Measurements from ENCODE around the gene RNF44. TPM values are rescaled to one million over a fixed set of nuclear protein-coding genes. Genes with fewer than 3 reads are reported as not detected.
"Not testable (repeated sequence)": the region's sequence is repeated elsewhere in the genome, so short reads cannot be mapped to it uniquely, and the experiment has no call there.

Gene RNF44
- total RNA-seq, 1 donor from 2014 or later, result 103 TPM

DNA sequence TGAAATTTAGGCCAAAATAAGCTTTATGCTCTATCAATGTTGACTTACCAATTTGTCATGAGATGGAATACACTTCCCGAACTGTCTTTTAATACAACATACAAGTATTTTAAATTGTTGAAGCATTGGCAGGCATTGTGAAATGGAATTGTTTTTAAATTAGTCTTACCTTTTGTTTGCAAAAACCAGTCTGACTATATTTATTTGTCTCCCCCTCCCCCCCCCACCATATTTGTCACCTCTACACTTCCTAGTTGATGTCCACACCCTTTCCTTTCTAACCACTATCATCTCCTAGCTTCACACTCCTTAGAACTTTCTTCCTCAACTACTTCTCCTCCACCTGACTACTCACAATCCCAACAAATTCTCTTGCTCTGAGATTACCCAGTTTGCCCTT, 48.1 kb downstream of the RNF44 start:
- H3K4me3 Mint-ChIP-seq (ENCODE audit: unreplicated experiment), result no peak overlapping the region
- H3K27ac Mint-ChIP-seq (ENCODE audit: unreplicated experiment), result no peak overlapping the region
- H3K4me1 Mint-ChIP-seq (ENCODE audit: unreplicated experiment), result no peaks in the 10 kb centered on the region
- TF ChIP-seq, protein P1, sequence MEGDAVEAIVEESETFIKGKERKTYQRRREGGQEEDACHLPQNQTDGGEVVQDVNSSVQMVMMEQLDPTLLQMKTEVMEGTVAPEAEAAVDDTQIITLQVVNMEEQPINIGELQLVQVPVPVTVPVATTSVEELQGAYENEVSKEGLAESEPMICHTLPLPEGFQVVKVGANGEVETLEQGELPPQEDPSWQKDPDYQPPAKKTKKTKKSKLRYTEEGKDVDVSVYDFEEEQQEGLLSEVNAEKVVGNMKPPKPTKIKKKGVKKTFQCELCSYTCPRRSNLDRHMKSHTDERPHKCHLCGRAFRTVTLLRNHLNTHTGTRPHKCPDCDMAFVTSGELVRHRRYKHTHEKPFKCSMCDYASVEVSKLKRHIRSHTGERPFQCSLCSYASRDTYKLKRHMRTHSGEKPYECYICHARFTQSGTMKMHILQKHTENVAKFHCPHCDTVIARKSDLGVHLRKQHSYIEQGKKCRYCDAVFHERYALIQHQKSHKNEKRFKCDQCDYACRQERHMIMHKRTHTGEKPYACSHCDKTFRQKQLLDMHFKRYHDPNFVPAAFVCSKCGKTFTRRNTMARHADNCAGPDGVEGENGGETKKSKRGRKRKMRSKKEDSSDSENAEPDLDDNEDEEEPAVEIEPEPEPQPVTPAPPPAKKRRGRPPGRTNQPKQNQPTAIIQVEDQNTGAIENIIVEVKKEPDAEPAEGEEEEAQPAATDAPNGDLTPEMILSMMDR (IDR thresholded peaks at IDR 0.05; ENCODE audit: unreplicated experiment), result no peak
- no peak for DNase-seq (ENCODE audit: low spot score)
- H3K27me3 Mint-ChIP-seq (ENCODE audit: unreplicated experiment), result no peaks in the 10 kb centered on the region
- H3K36me3 Mint-ChIP-seq (ENCODE audit: low read depth, unreplicated experiment), result peaks cover 11% of the 10 kb centered on the region
- no peaks in the 10 kb centered on the region for H3K9me3 Mint-ChIP-seq (ENCODE audit: unreplicated experiment)

DNA sequence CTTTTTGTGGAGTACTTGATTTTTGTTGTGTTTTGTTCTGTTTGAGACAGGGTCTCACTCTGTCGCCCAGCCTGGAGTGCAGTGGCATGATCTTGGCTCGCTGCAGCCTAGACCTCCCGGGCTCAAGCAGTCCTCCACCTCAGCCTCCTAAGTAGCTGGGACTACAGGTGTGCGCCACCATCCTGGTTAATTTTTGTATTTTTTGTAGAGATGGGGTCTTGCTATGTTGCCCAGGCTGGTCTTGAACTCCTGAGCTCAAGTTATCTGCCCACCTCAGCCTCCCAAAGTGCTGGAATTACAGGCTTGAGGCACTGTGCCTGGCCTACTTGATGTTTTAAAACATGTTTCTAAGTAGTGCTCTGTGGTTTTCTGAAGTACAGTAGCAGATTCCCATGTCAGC, 50.0 kb downstream of the RNF44 start:
- not testable (repeated sequence) for H3K4me1 Mint-ChIP-seq (ENCODE audit: unreplicated experiment); H3K9me3 Mint-ChIP-seq (ENCODE audit: unreplicated experiment); DNase-seq (ENCODE audit: low spot score); H3K36me3 Mint-ChIP-seq (ENCODE audit: low read depth, unreplicated experiment); H3K4me3 Mint-ChIP-seq (ENCODE audit: unreplicated experiment); H3K27ac Mint-ChIP-seq (ENCODE audit: unreplicated experiment); H3K27me3 Mint-ChIP-seq (ENCODE audit: unreplicated experiment)

DNA sequence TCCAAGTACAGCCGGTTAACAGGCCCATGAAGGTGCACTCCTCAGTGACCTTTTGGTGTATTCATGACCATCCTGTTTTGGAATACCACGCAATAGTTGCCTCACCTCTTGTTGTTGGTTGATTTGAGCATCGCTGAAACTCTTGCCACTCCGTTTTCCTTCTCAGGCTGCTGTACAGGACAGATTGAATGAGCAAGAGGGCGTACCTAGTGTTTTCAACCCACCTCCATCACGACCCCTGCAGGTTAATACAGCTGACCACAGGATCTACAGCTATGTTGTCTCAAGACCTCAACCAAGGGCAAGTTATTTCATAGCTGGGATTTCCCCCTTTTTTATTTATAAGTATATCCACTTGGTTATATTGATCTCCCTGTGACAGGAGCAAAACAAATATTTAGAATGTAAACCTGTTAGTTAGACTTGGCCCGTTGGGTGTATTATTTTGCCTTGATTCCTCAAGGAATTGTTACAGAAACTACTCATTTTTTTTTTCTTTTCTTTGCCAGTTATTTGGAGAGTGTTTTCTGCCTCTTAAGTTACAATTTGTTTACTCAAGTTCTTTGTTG, 50.9 kb downstream of the RNF44 start:
- Mint-ChIP-seq H3K4me3 (ENCODE audit: unreplicated experiment) (no peak overlapping the region), H3K27ac (ENCODE audit: unreplicated experiment) (no peak overlapping the region), H3K4me1 (ENCODE audit: unreplicated experiment) (no peaks in the 10 kb centered on the region), H3K9me3 (ENCODE audit: unreplicated experiment) (no peaks in the 10 kb centered on the region), H3K36me3 (ENCODE audit: low read depth, unreplicated experiment) (peaks cover 4% of the 10 kb centered on the region), H3K27me3 (ENCODE audit: unreplicated experiment) (no peaks in the 10 kb centered on the region)
- TF ChIP-seq, protein P1 (IDR thresholded peaks at IDR 0.05; ENCODE audit: unreplicated experiment), result no peak
- DNase-seq (ENCODE audit: low spot score), result no peak

DNA sequence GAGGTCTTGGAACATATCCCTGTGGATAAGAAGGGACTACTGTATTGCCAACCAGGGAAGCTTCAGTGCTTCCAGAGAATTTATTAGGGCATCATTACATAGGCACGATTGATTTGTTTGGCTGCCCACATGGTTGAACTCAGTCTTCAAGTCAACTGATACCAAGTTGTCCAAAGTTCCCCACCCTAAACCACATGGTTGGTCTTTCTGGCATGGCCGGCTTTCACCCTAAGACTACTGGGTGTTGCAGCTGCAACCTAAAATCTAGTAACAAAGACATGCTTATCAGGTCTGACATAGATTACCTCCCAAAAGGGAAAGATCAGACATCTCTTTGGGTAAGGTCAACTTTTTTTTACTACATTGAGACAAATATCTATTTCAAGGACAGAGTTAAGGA, 52.0 kb downstream of the RNF44 start:
- TF ChIP-seq, protein P1 (IDR thresholded peaks at IDR 0.05; ENCODE audit: unreplicated experiment), result no peak
- H3K9me3 Mint-ChIP-seq (ENCODE audit: unreplicated experiment), result no peaks in the 10 kb centered on the region
- DNase-seq (ENCODE audit: low spot score), result no peak
- H3K4me3 Mint-ChIP-seq (ENCODE audit: unreplicated experiment), result no peak overlapping the region
- H3K27me3 Mint-ChIP-seq (ENCODE audit: unreplicated experiment), result no peaks in the 10 kb centered on the region
- H3K36me3 Mint-ChIP-seq (ENCODE audit: low read depth, unreplicated experiment), result peaks cover 4% of the 10 kb centered on the region
- H3K27ac Mint-ChIP-seq (ENCODE audit: unreplicated experiment), result no peak overlapping the region
- H3K4me1 Mint-ChIP-seq (ENCODE audit: unreplicated experiment), result no peaks in the 10 kb centered on the region

DNA sequence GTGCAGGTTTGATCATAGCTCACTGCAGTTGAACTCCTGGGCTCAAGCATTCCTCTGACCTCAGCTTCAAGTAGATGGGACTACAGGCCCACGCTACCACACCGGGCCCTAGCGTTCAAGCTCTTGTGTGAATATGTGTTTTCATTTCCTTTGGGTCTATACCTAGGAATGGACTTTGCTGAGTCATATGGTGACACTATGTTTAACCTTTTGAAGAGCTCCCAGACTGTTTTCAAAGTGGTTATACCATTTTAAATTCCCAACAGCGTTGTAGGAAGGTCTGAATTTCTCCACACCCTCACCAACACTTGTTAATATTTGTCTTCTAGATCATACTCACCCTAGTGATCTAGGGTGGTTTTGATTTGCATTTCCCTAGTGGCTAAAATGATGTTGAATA, 55.5 kb downstream of the RNF44 start:
- Mint-ChIP-seq H3K27ac (ENCODE audit: unreplicated experiment) (no peak overlapping the region), H3K27me3 (ENCODE audit: unreplicated experiment) (no peaks in the 10 kb centered on the region), H3K36me3 (ENCODE audit: low read depth, unreplicated experiment) (peaks cover 4% of the 10 kb centered on the region), H3K9me3 (ENCODE audit: unreplicated experiment) (no peaks in the 10 kb centered on the region), H3K4me3 (ENCODE audit: unreplicated experiment) (no peak overlapping the region), H3K4me1 (ENCODE audit: unreplicated experiment) (no peaks in the 10 kb centered on the region)
- DNase-seq (ENCODE audit: low spot score), result no peak
- TF ChIP-seq, protein P1 (IDR thresholded peaks at IDR 0.05; ENCODE audit: unreplicated experiment), result no peak

Other genes starting within 250 kb of the RNF44 start
- gene KIAA1191, start 175.6 kb downstream of the RNF44 start, total RNA-seq (ENCODE audit: unreplicated experiment), result 122 TPM
- gene ARL10, start 171.9 kb downstream of the RNF44 start, total RNA-seq (ENCODE audit: unreplicated experiment), result 14.5 TPM
- 11.9 TPM for gene NOP16, start 148.8 kb downstream of the RNF44 start, total RNA-seq (ENCODE audit: unreplicated experiment)
- gene HIGD2A, start 148.7 kb downstream of the RNF44 start, total RNA-seq (ENCODE audit: unreplicated experiment), result 88.3 TPM
- gene CLTB, start 120.9 kb downstream of the RNF44 start, total RNA-seq (ENCODE audit: unreplicated experiment), result 35.2 TPM
- 40.6 TPM for gene FAF2, start 89.0 kb downstream of the RNF44 start, total RNA-seq (ENCODE audit: unreplicated experiment)
- 0.85 TPM for gene CDHR2, start 11.9 kb upstream of the RNF44 start, total RNA-seq (ENCODE audit: unreplicated experiment)
- gene GPRIN1, start 72.8 kb upstream of the RNF44 start, total RNA-seq (ENCODE audit: unreplicated experiment), result 3.9 TPM
- gene SNCB, start 93.1 kb upstream of the RNF44 start, total RNA-seq (ENCODE audit: unreplicated experiment), result 0.80 TPM
- gene EIF4E1B, start 93.3 kb upstream of the RNF44 start, total RNA-seq (ENCODE audit: unreplicated experiment), result 0.54 TPM
- 57.5 TPM for gene TSPAN17, start 110.1 kb upstream of the RNF44 start, total RNA-seq (ENCODE audit: unreplicated experiment)